HEK293T (cell line): ENCODE data around the gene PPY.
"Not testable (repeated sequence)": the region's sequence is repeated elsewhere in the genome, so short reads cannot be mapped to it uniquely, and the experiment has no call there.

ENCODE experiments used
- CTCF ChIA-PET: fragments of 350-600 bp; formaldehyde crosslinking; extraction: SDS; loops from one replicate; lab custom pipeline; 2021; ENCODE audit warnings: antibody characterized with exemption, inconsistent platforms; lab: Yijun Ruan, JAX
- POLR2A ChIA-PET: fragments of 350-600 bp; formaldehyde crosslinking; extraction: SDS; loops from one replicate; lab custom pipeline; 2020; ENCODE audit warnings: antibody characterized with exemption, inconsistent platforms; lab: Yijun Ruan, JAX
- DNase-seq: peaks from one replicate; pipeline ENCODE4 v3.0.0; 2012; ENCODE audit warnings: mixed read lengths; ENCODE audit errors: extremely low spot score
- ARNT ChIP-seq: fragments of 450-650 bp; IDR thresholded peaks from 2 replicates; pipeline ENCODE4 v1.6.1; 2017; ENCODE audit warnings: mild to moderate bottlenecking
- BHLHE40 ChIP-seq: fragments of 450-650 bp; IDR thresholded peaks from 2 replicates; pipeline ENCODE4 v1.6.1; 2016; ENCODE audit warnings: mild to moderate bottlenecking, moderate library complexity, borderline replicate concordance
- CTBP1 ChIP-seq: fragments of 450-650 bp; IDR thresholded peaks from 2 replicates; pipeline ENCODE4 v1.6.1; 2016; ENCODE audit warnings: borderline replicate concordance
- ELF4 ChIP-seq: fragments of 450-650 bp; IDR thresholded peaks from 2 replicates; pipeline ENCODE4 v1.6.1; 2017; ENCODE audit warnings: antibody characterized with exemption
- FOXA1 ChIP-seq: fragments of 450-650 bp; IDR thresholded peaks from 2 replicates; pipeline ENCODE4 v1.6.1; 2016; ENCODE audit warnings: mild to moderate bottlenecking
- FOXK2 ChIP-seq: fragments of 450-650 bp; IDR thresholded peaks from 2 replicates; pipeline ENCODE4 v1.6.1; 2016; ENCODE audit warnings: mild to moderate bottlenecking
- FOXM1 ChIP-seq: fragments of 450-650 bp; IDR thresholded peaks from 2 replicates; pipeline ENCODE4 v1.6.1; 2017; ENCODE audit warnings: mild to moderate bottlenecking, borderline replicate concordance
- HDGF ChIP-seq: fragments of 450-650 bp; IDR thresholded peaks from 2 replicates; pipeline ENCODE4 v1.6.1; 2017; ENCODE audit warnings: antibody characterized with exemption, borderline replicate concordance
- L3MBTL2 ChIP-seq: fragments of 450-650 bp; conservative IDR thresholded peaks from 2 replicates; pipeline ENCODE4 v1.6.1; 2016; ENCODE audit warnings: mild to moderate bottlenecking
- LEF1 ChIP-seq: fragments of 450-650 bp; IDR thresholded peaks from 2 replicates; pipeline ENCODE4 v1.6.1; 2017; ENCODE audit warnings: mild to moderate bottlenecking, borderline replicate concordance
- NFRKB ChIP-seq: fragments of 450-650 bp; IDR thresholded peaks from 2 replicates; pipeline ENCODE4 v1.6.1; 2016; ENCODE audit warnings: mild to moderate bottlenecking, moderate library complexity
- SP1 ChIP-seq: fragments of 450-650 bp; IDR thresholded peaks from 2 replicates; pipeline ENCODE4 v1.6.1; 2017
- SUZ12 ChIP-seq: fragments of 450-650 bp; IDR thresholded peaks from 2 replicates; pipeline ENCODE4 v1.6.1; 2016; ENCODE audit warnings: mild to moderate bottlenecking
- TARDBP ChIP-seq: fragments of 450-650 bp; IDR thresholded peaks from 2 replicates; pipeline ENCODE4 v1.6.1; 2016
- ZNF384 ChIP-seq: fragments of 450-650 bp; IDR thresholded peaks from 2 replicates; pipeline ENCODE4 v1.6.1; 2016
- TF ChIP-seq, protein P1 (sequence below): fragments of 450-650 bp; IDR thresholded peaks from 2 replicates; pipeline ENCODE4 v1.6.1; 2016

Gene PPY

GRCh38 chr17:43900183-43900857 lies 42.0 kb downstream of the PPY start:
- ChIA-PET CTCF (interaction anchor here (1.7 kb wide), 1 partner anchor 20 kb away, joined by 5 read pairs; no protein-coding TSS in a partner anchor), POLR2A (interaction anchor here (0.7 to 1.0 kb wide), 2 partner anchors 20 to 39 kb away, joined by 3 to 5 read pairs; no protein-coding TSS in a partner anchor)
- peak; percentile 96 for DNase-seq
- peak; percentile 97 for TF ChIP-seq L3MBTL2
- TF ChIP-seq, protein P1, sequence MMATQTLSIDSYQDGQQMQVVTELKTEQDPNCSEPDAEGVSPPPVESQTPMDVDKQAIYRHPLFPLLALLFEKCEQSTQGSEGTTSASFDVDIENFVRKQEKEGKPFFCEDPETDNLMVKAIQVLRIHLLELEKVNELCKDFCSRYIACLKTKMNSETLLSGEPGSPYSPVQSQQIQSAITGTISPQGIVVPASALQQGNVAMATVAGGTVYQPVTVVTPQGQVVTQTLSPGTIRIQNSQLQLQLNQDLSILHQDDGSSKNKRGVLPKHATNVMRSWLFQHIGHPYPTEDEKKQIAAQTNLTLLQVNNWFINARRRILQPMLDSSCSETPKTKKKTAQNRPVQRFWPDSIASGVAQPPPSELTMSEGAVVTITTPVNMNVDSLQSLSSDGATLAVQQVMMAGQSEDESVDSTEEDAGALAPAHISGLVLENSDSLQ: peak; percentile 90
- TF ChIP-seq ZNF384: no peak

DNA sequence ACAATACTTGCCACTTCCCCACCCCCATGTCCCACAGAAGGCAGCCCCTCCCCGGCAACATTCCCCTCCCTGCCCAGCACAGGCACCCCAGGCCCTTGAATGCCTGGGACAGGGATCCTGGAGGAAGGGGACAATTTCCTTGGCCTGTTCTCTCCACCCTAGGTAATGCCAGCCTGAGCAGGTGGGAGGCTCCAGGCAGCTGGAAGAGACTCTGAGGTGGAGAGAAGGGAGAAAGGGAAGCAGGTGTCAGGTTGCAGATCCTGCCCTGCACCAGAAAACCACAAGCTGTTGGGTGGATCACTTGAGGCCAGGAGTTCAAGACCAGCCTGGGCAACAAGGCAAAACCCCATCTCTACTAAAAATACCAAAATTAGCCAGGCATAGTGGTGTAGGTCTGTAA lies 43.8 kb downstream of the PPY start:
- ChIA-PET CTCF (interaction anchor here (1.1 kb wide), 1 partner anchor 52 kb away, joined by 3 read pairs; no protein-coding TSS in a partner anchor), POLR2A (no interaction called here)
- TF ChIP-seq LEF1: no peak
- TF ChIP-seq L3MBTL2: no peak
- no peak for TF ChIP-seq NFRKB
- no peak for TF ChIP-seq FOXA1
- no peak for TF ChIP-seq CTBP1
- TF ChIP-seq ARNT: no peak
- TF ChIP-seq SP1: no peak
- no peak for TF ChIP-seq SUZ12
- TF ChIP-seq BHLHE40: no peak
- no peak for TF ChIP-seq ZNF384
- no peak for TF ChIP-seq HDGF
- TF ChIP-seq FOXM1: no peak
- TF ChIP-seq ELF4: no peak
- TF ChIP-seq FOXK2: no peak
- TF ChIP-seq, protein P1: no peak
- TF ChIP-seq TARDBP: no peak
- no peak for DNase-seq

DNA sequence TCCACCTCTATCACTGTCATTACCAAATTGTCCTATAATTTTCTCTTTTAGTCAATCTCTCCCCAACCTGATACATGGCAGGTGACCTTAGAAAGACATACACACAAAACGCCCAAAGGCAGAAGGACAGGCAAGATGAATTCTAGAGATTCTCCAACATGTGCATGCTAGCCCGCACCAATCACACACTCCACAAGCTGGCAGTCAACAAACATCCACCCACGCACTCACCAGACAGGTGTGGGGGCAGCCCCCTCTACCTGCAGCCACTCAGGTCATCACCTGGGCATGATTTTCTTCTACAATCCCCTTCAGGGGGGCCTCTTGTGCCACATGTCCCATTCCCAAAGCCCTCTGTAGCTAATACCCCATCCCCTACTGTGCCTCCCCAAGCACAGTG lies 44.4 kb downstream of the PPY start:
- ChIA-PET CTCF (no interaction called here), POLR2A (no interaction called here)
- TF ChIP-seq FOXA1: no peak
- TF ChIP-seq ARNT: no peak
- TF ChIP-seq, protein P1: no peak
- no peak for TF ChIP-seq ZNF384
- no peak for TF ChIP-seq NFRKB
- TF ChIP-seq FOXK2: no peak
- TF ChIP-seq TARDBP: no peak
- TF ChIP-seq SUZ12: no peak
- TF ChIP-seq CTBP1: no peak
- no peak for DNase-seq

DNA sequence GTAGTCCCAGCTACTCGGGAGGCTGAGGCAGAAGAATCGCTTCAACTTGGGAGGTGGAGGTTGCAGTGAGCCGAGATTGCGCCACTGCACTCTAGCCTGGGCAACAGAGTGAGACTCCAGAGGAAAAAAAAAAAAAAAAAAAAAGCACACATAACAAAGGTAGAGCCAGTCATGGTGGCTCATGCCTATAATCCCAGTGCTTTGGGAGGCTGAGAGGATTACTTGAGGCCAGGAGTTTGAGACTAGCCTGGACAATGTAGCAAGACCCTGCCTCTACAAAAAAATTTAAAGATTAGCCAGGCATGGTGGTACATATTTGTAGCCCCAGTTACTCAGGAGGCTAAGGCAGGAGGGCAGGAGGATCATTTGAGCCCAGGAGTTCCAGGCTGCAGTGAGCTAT lies 47.8 kb downstream of the PPY start:
- POLR2A ChIA-PET, DNase-seq: not testable (repeated sequence)
- CTCF ChIA-PET: interaction anchor here (1.0 to 2.2 kb wide), 4 partner anchors 10 to 256 kb away, joined by 3 to 9 read pairs (median 4); no protein-coding TSS in a partner anchor

- POLR2A ChIA-PET: no interaction called here
- TF ChIP-seq FOXM1 (no peak), HDGF (no peak), SP1 (no peak), NFRKB (no peak)
- TF ChIP-seq, protein P1: no peak
- DNase-seq: no peak
- CTCF ChIA-PET: no interaction called here
These were observed 49.7 kb downstream of the PPY start for GRCh38 chr17:43892647-43892952.

- DNase-seq: no peak
- no peak for TF ChIP-seq SP1
- TF ChIP-seq ARNT: no peak
- no peak for TF ChIP-seq FOXM1
- TF ChIP-seq LEF1: no peak
- ChIA-PET POLR2A (no interaction called here), CTCF (interaction anchor here (0.6 kb wide), 1 partner anchor 108 kb away, joined by 3 read pairs; no protein-coding TSS in a partner anchor)
These were observed 50.2 kb downstream of the PPY start for GRCh38 chr17:43891851-43892646.
